ENCODE measurements around the gene HCN1. TPM values are rescaled to one million over a fixed set of nuclear protein-coding genes. Genes with fewer than 3 reads are reported as not detected.
A peak's percentile ranks its signal among the peaks of the same experiment; 100 is the strongest.
"Not testable (repeated sequence)": the region's sequence is repeated elsewhere in the genome, so short reads cannot be mapped to it uniquely, and the experiment has no call there.

HCN1 gene
- total RNA-seq, 1 donor from 2014 or later, result not detected

- Histone ChIP-seq H3K4me3 (ENCODE audit: low read depth, low read length) (no peak overlapping the region), H3K36me3 (ENCODE audit: control insufficient read depth, insufficient read depth, low read length) (no peaks in the 10 kb centered on the region)
- TF ChIP-seq, protein P1, sequence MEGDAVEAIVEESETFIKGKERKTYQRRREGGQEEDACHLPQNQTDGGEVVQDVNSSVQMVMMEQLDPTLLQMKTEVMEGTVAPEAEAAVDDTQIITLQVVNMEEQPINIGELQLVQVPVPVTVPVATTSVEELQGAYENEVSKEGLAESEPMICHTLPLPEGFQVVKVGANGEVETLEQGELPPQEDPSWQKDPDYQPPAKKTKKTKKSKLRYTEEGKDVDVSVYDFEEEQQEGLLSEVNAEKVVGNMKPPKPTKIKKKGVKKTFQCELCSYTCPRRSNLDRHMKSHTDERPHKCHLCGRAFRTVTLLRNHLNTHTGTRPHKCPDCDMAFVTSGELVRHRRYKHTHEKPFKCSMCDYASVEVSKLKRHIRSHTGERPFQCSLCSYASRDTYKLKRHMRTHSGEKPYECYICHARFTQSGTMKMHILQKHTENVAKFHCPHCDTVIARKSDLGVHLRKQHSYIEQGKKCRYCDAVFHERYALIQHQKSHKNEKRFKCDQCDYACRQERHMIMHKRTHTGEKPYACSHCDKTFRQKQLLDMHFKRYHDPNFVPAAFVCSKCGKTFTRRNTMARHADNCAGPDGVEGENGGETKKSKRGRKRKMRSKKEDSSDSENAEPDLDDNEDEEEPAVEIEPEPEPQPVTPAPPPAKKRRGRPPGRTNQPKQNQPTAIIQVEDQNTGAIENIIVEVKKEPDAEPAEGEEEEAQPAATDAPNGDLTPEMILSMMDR (IDR thresholded peaks at IDR 0.05; ENCODE audit: insufficient read depth, low read length, poor library complexity, severe bottlenecking), result no peak
Observed at GRCh38 chr5:45484781-45485180, 211.4 kb downstream of the HCN1 start.

DNA sequence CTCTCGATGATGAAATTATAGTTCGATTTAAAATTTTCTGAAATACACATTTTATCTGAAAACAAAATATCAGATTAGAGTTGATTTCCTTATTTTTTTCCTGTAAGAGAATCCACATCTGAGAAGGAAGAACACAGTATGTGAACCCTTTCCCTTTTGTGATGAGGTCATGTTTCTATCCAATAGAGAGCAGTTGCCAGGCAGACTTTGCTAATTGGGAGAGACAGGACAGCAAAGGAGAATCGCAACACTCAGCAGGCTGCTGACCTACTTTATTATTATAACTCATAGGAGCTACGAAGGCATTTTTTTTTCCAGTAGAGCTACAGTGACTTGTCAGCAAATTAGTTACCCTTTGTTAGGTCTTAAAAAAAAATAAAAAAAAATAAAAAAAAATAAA lies 242.1 kb downstream of the HCN1 start:
- peak; percentile 1 for DNase-seq (ENCODE audit: low read depth)
- Histone ChIP-seq H3K36me3 (ENCODE audit: control insufficient read depth, insufficient read depth, low read length) (no peaks in the 10 kb centered on the region), H3K4me3 (ENCODE audit: low read depth, low read length) (no peak overlapping the region), H3K27me3 (ENCODE audit: control insufficient read depth, insufficient read depth, low read length) (no peaks in the 10 kb centered on the region)
- TF ChIP-seq, protein P1 (IDR thresholded peaks at IDR 0.05; ENCODE audit: insufficient read depth, low read length, poor library complexity, severe bottlenecking), result no peak

More at GRCh38 chr5:45484781-45485180, 211.4 kb downstream of the HCN1 start:
- no peak for DNase-seq (ENCODE audit: low read depth)
- H3K27me3 ChIP-seq (ENCODE audit: control insufficient read depth, insufficient read depth, low read length), result no peaks in the 10 kb centered on the region

GRCh38 chr5:45444856-45445255 lies 251.3 kb downstream of the HCN1 start:
- DNase-seq (ENCODE audit: low read depth); H3K27me3 ChIP-seq (ENCODE audit: control insufficient read depth, insufficient read depth, low read length); H3K4me3 ChIP-seq (ENCODE audit: low read depth, low read length); H3K36me3 ChIP-seq (ENCODE audit: control insufficient read depth, insufficient read depth, low read length): not testable (repeated sequence)

DNA sequence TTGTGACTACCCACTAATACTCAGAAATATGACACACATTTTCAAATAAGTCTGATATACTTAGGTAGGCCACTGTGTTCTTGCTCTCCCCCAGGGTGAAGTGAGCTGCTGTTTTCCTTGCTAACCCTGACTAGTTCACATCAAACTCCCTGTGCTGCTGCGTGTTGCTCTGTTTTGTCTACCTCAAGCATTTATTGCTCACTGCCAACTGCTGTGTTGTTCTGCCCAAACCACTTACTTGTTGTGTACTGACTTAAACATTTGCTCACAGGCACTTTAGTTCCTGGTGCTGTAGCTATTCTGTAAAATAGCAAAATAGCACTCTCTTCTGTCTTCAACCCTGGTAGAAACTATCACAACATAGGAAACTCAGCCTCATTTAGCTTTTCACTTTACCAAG lies 255.7 kb downstream of the HCN1 start:
- Histone ChIP-seq H3K4me3 (ENCODE audit: low read depth, low read length) (no peak overlapping the region), H3K27me3 (ENCODE audit: control insufficient read depth, insufficient read depth, low read length) (no peaks in the 10 kb centered on the region), H3K36me3 (ENCODE audit: control insufficient read depth, insufficient read depth, low read length) (no peaks in the 10 kb centered on the region)
- TF ChIP-seq, protein P1 (IDR thresholded peaks at IDR 0.05; ENCODE audit: insufficient read depth, low read length, poor library complexity, severe bottlenecking), result no peak
- no peak for DNase-seq (ENCODE audit: low read depth)

DNA sequence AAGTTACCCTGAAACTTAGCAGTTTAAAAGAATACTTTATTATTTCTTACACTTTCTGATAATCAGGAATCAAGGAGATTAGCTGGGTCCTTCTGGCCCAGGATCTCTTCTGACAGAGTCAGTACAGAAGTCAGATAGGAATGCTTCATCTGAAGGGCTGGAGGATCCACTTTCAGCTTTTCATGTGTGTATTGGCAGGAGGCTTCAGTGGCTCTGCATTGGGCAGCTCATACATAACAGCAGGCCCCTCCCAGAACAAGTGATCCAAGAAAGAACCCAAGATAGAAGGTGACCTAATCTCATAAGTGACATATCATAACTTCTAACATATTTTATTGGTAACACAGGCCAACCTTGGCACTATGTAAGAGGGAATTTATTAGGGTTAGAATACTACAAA lies 258.4 kb downstream of the HCN1 start:
- H3K4me3 ChIP-seq (ENCODE audit: low read depth, low read length), result no peak overlapping the region
- no peaks in the 10 kb centered on the region for H3K27me3 ChIP-seq (ENCODE audit: control insufficient read depth, insufficient read depth, low read length)
- TF ChIP-seq, protein P1 (IDR thresholded peaks at IDR 0.05; ENCODE audit: insufficient read depth, low read length, poor library complexity, severe bottlenecking), result no peak
- DNase-seq (ENCODE audit: low read depth), result no peak
- no peaks in the 10 kb centered on the region for H3K36me3 ChIP-seq (ENCODE audit: control insufficient read depth, insufficient read depth, low read length)

- DNase-seq (ENCODE audit: low read depth), result no peak
- Histone ChIP-seq H3K36me3 (ENCODE audit: control insufficient read depth, insufficient read depth, low read length) (no peaks in the 10 kb centered on the region), H3K4me3 (ENCODE audit: low read depth, low read length) (no peak overlapping the region), H3K27me3 (ENCODE audit: control insufficient read depth, insufficient read depth, low read length) (no peaks in the 10 kb centered on the region)
- TF ChIP-seq, protein P1 (IDR thresholded peaks at IDR 0.05; ENCODE audit: insufficient read depth, low read length, poor library complexity, severe bottlenecking), result no peak
Observed at GRCh38 chr5:45417285-45417998, 278.7 kb downstream of the HCN1 start.

Data from kidney epithelial cell (primary cell).